ENCODE measurements around the gene PTPRH. TPM values are rescaled to one million over a fixed set of nuclear protein-coding genes. Genes with fewer than 3 reads are reported as not detected.
A peak's percentile ranks its signal among the peaks of the same experiment; 100 is the strongest.

The PTPRH gene
- total and polyA plus RNA-seq, 9 of the 15 experiments (the other 6 are each of a cell fraction or from before 2014, with no cell fraction given), result 0.87 to 34.3 (median 22.7) TPM

- TF ChIP-seq, protein P1, sequence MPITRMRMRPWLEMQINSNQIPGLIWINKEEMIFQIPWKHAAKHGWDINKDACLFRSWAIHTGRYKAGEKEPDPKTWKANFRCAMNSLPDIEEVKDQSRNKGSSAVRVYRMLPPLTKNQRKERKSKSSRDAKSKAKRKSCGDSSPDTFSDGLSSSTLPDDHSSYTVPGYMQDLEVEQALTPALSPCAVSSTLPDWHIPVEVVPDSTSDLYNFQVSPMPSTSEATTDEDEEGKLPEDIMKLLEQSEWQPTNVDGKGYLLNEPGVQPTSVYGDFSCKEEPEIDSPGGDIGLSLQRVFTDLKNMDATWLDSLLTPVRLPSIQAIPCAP (CRISPR knock-in tag; IDR thresholded peaks at IDR 0.05; ENCODE audit: borderline replicate concordance), result no peak
- TF ChIP-seq GMEB1 (CRISPR knock-in tag; IDR thresholded peaks at IDR 0.05) (no peak), HNRNPLL (IDR thresholded peaks at IDR 0.05; ENCODE audit: low read depth, low read length, poor library complexity, severe bottlenecking) (no peak), ZNF395 (CRISPR knock-in tag; IDR thresholded peaks at IDR 0.05) (peak; percentile 84), TSC22D4 (tag; IDR thresholded peaks at IDR 0.05) (no peak), SOX6 (IDR thresholded peaks at IDR 0.05) (no peak), MAFG (tag; conservative IDR thresholded peaks at IDR 0.05) (no peak), ZC3H4 (CRISPR knock-in tag; IDR thresholded peaks at IDR 0.05; ENCODE audit: borderline replicate concordance) (no peak), ZNF318 (IDR thresholded peaks at IDR 0.05; ENCODE audit: borderline replicate concordance in 1 of 2, low read depth in 1 of 2) (no peak), TRIM28 (IDR thresholded peaks at IDR 0.05) (no peak), NR2C1 (IDR thresholded peaks at IDR 0.05) (no peak), NR2C1 (tag; IDR thresholded peaks at IDR 0.05) (0 out of 2 replicates have a peak, but pooled peaks have one; percentile 37), CC2D1A (IDR thresholded peaks at IDR 0.05) (no peak), SRSF9 (IDR thresholded peaks at IDR 0.05; ENCODE audit: borderline replicate concordance, low read depth, low read length) (no peak), NFXL1 (CRISPR knock-in tag; IDR thresholded peaks at IDR 0.05) (no peak), HDAC6 (IDR thresholded peaks at IDR 0.05; ENCODE audit: low read depth, low read length) (no peak)
Observed at GRCh38 chr19:55178781-55179599, 30.3 kb downstream of the PTPRH start (continued).

Measured in K562 (cell line).